ENCODE results near the gene CFLAR. TPM values are rescaled to one million over a fixed set of nuclear protein-coding genes. Genes with fewer than 3 reads are reported as not detected.

The CFLAR gene
- total RNA-seq, 1 experiment from 2014 or later = 56.4 TPM

DNA sequence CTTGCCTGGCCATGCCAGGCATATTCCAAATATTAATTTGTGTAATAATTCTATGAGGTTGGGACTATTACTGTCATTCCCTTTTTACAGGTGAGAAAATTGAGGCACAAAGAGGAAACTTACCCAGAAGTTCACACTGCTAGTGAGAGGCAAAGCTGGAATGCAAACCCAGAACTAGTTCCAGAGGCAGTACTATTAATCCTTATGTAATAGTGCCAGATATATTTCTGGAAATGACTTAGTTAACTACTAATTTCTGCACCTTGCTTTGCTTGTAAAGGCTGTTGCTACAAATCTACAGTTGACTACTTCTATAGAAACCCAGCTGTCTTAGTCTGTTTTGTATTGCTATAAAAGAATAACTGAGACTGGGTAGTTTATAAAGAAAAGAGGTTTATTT, 5.3 kb upstream of the CFLAR start:
- POLR2A ChIA-PET = no interaction called here
- CTCF ChIA-PET = no interaction called here
- Mint-ChIP-seq H3K27me3 (ENCODE audit: insufficient read depth, unreplicated experiment) (no peaks in the 10 kb centered on the region), H3K36me3 (ENCODE audit: insufficient read depth, unreplicated experiment) (no peaks in the 10 kb centered on the region), H3K27ac (ENCODE audit: unreplicated experiment) (no peak overlapping the region), H3K4me3 (ENCODE audit: unreplicated experiment) (no peak overlapping the region), H3K9me3 (ENCODE audit: unreplicated experiment) (peaks cover 5% of the 10 kb centered on the region), H3K4me1 (ENCODE audit: low read depth, unreplicated experiment) (peaks cover 8% of the 10 kb centered on the region)
- Histone ChIP-seq H3K4me3 (ENCODE audit: low read depth, low read length) (no peak overlapping the region), H3K36me3 (ENCODE audit: control insufficient read depth, insufficient read depth, low read length) (no peaks in the 10 kb centered on the region), H3K27me3 (replicated peaks; ENCODE audit: control insufficient read depth, insufficient read depth, low read length) (no peaks in the 10 kb centered on the region), H3K4me1 (peaks cover 11% of the 10 kb centered on the region; the same call in 1 of the 2 replicates), H3K9me3 (no peaks in the 10 kb centered on the region)
- TF ChIP-seq, protein P1, sequence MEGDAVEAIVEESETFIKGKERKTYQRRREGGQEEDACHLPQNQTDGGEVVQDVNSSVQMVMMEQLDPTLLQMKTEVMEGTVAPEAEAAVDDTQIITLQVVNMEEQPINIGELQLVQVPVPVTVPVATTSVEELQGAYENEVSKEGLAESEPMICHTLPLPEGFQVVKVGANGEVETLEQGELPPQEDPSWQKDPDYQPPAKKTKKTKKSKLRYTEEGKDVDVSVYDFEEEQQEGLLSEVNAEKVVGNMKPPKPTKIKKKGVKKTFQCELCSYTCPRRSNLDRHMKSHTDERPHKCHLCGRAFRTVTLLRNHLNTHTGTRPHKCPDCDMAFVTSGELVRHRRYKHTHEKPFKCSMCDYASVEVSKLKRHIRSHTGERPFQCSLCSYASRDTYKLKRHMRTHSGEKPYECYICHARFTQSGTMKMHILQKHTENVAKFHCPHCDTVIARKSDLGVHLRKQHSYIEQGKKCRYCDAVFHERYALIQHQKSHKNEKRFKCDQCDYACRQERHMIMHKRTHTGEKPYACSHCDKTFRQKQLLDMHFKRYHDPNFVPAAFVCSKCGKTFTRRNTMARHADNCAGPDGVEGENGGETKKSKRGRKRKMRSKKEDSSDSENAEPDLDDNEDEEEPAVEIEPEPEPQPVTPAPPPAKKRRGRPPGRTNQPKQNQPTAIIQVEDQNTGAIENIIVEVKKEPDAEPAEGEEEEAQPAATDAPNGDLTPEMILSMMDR (IDR thresholded peaks at IDR 0.05; ENCODE audit: insufficient read depth in 1 of 2, low read depth in 1 of 2, low read length in 1 of 2, severe bottlenecking in 1 of 2, unreplicated experiment in 1 of 2) = no peak
- BruUV-seq (replicated peaks) = no TSS peak
- no peak for DNase-seq
- intact Hi-C loops (cut with micrococcal nuclease; ENCODE audit: unreplicated experiment) = no loop called here

DNA sequence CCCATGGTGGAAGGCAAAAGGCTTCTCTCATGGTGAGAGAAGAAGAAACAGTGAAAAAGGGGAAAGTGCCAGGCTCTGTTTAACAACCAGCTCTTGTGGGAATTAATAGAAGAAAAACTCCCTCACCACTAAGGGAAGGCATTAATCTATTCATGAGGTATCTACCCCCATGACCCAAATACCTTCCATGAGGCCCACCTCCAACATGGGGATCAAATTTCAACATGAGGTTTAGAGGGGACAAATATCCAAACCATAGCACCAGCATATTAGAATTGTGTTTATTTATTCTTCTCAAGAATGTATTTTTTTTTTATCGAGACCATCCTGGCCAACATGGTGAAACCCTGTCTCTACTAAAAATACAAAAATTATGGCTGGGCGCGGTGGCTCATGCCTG, 4.9 kb upstream of the CFLAR start:
- POLR2A ChIA-PET = no interaction called here
- no peak overlapping the region for H3K27ac Mint-ChIP-seq (ENCODE audit: unreplicated experiment)
- no peaks in the 10 kb centered on the region for H3K9me3 ChIP-seq
- intact Hi-C loops (cut with micrococcal nuclease; ENCODE audit: unreplicated experiment) = no loop called here
- no peak overlapping the region for H3K4me3 ChIP-seq (ENCODE audit: low read depth, low read length)
- H3K9me3 Mint-ChIP-seq (ENCODE audit: unreplicated experiment) = peaks cover 5% of the 10 kb centered on the region
- TF ChIP-seq, protein P1 (IDR thresholded peaks at IDR 0.05; ENCODE audit: insufficient read depth in 1 of 2, low read depth in 1 of 2, low read length in 1 of 2, severe bottlenecking in 1 of 2, unreplicated experiment in 1 of 2) = no peak
- peaks cover 8% of the 10 kb centered on the region for H3K4me1 Mint-ChIP-seq (ENCODE audit: low read depth, unreplicated experiment)
- no peak for DNase-seq
- no peaks in the 10 kb centered on the region for H3K36me3 ChIP-seq (ENCODE audit: control insufficient read depth, insufficient read depth, low read length)
- peaks cover 3% of the 10 kb centered on the region for H3K36me3 Mint-ChIP-seq (ENCODE audit: insufficient read depth, unreplicated experiment)
- no peaks in the 10 kb centered on the region for H3K27me3 Mint-ChIP-seq (ENCODE audit: insufficient read depth, unreplicated experiment)
- no peak overlapping the region for H3K4me3 Mint-ChIP-seq (ENCODE audit: unreplicated experiment)
- peaks cover 11% of the 10 kb centered on the region; the same call in 1 of the 2 replicates for H3K4me1 ChIP-seq
- no TSS peak for BruUV-seq (replicated peaks)
- CTCF ChIA-PET = no interaction called here
- H3K27me3 ChIP-seq (replicated peaks; ENCODE audit: control insufficient read depth, insufficient read depth, low read length) = no peaks in the 10 kb centered on the region

GRCh38 chr2:201114350-201114749, 1.6 kb upstream of the CFLAR start:
- Mint-ChIP-seq H3K27ac (ENCODE audit: unreplicated experiment) (peak overlapping the region; percentile 91), H3K36me3 (ENCODE audit: insufficient read depth, unreplicated experiment) (peaks cover 17% of the 10 kb centered on the region), H3K27me3 (ENCODE audit: insufficient read depth, unreplicated experiment) (no peaks in the 10 kb centered on the region), H3K9me3 (ENCODE audit: unreplicated experiment) (no peaks in the 10 kb centered on the region), H3K4me3 (ENCODE audit: unreplicated experiment) (peak overlapping the region; percentile 98), H3K4me1 (ENCODE audit: low read depth, unreplicated experiment) (peaks cover 15% of the 10 kb centered on the region)
- Histone ChIP-seq H3K4me1 (peaks cover 11% of the 10 kb centered on the region; the same call in 1 of the 2 replicates), H3K27me3 (replicated peaks; ENCODE audit: control insufficient read depth, insufficient read depth, low read length) (no peaks in the 10 kb centered on the region), H3K36me3 (ENCODE audit: control insufficient read depth, insufficient read depth, low read length) (no peaks in the 10 kb centered on the region), H3K9me3 (no peaks in the 10 kb centered on the region), H3K4me3 (ENCODE audit: low read depth, low read length) (no peak overlapping the region)
- ChIA-PET POLR2A (no interaction called here), CTCF (no interaction called here)
- no TSS peak for BruUV-seq (replicated peaks)
- no peak for DNase-seq
- TF ChIP-seq, protein P1 (IDR thresholded peaks at IDR 0.05; ENCODE audit: insufficient read depth in 1 of 2, low read depth in 1 of 2, low read length in 1 of 2, severe bottlenecking in 1 of 2, unreplicated experiment in 1 of 2) = no peak
- intact Hi-C loops (cut with micrococcal nuclease; ENCODE audit: unreplicated experiment) = no loop called here
